SIG-M5 (cell line): ENCODE data around the gene NPHP4.

Experiments
- DNase-seq: peaks from one replicate; lab custom pipeline; 2025; lab: John Stamatoyannopoulos, UW

The NPHP4 gene

GRCh38 chr1:5971471-5972197 is 20.6 kb downstream of the NPHP4 start:
- no peak for DNase-seq

GRCh38 chr1:5970610-5971273 is 21.5 kb downstream of the NPHP4 start:
- DNase-seq, result no peak

- DNase-seq, result no peak
These were observed 23.1 kb downstream of the NPHP4 start for GRCh38 chr1:5969168-5969567.

- no peak for DNase-seq
These were observed 24.0 kb downstream of the NPHP4 start for GRCh38 chr1:5968161-5968736.

GRCh38 chr1:5967351-5968160 is 24.7 kb downstream of the NPHP4 start:
- DNase-seq, result no peak

GRCh38 chr1:5966543-5967205 is 25.6 kb downstream of the NPHP4 start:
- DNase-seq, result no peak

GRCh38 chr1:5965586-5966131 is 26.6 kb downstream of the NPHP4 start:
- DNase-seq, result no peak

- no peak for DNase-seq
These were observed 29.7 kb downstream of the NPHP4 start for GRCh38 chr1:5962265-5963105.

- DNase-seq, result no peak
These were observed 30.6 kb downstream of the NPHP4 start for GRCh38 chr1:5961601-5962000.

- no peak for DNase-seq
These were observed 31.9 kb downstream of the NPHP4 start for GRCh38 chr1:5960336-5960735.

- DNase-seq, result no peak
These were observed 32.5 kb downstream of the NPHP4 start for GRCh38 chr1:5959667-5960230.

GRCh38 chr1:5959087-5959486 is 33.1 kb downstream of the NPHP4 start:
- DNase-seq, result no peak

- DNase-seq, result no peak
These were observed 36.0 kb downstream of the NPHP4 start for GRCh38 chr1:5956022-5956830.

- DNase-seq, result no peak
These were observed 36.7 kb downstream of the NPHP4 start for GRCh38 chr1:5955479-5955977.

GRCh38 chr1:5954964-5955363 is 37.3 kb downstream of the NPHP4 start:
- DNase-seq, result no peak

GRCh38 chr1:5953386-5953785 is 38.8 kb downstream of the NPHP4 start:
- DNase-seq, result no peak

GRCh38 chr1:5951846-5952410 is 40.3 kb downstream of the NPHP4 start:
- DNase-seq, result no peak

GRCh38 chr1:5950994-5951785 is 41.0 kb downstream of the NPHP4 start:
- DNase-seq, result no peak
